Brain microvascular endothelial cell (primary cell): Measurements from ENCODE around the gene WDR86.

Source experiments
- DNase-seq: peaks from one replicate; pipeline ENCODE4 v3.0.0-alpha.2; 2020
- H3K27ac ChIP-seq: fragments of 250-450 bp; sonication (Bioruptor Pico); 2 replicates; pipeline ENCODE4 v1.5.1; 2020; ENCODE audit warnings: mild to moderate bottlenecking, moderate library complexity
- H3K27me3 ChIP-seq: fragments of 250-450 bp; sonication (Bioruptor Pico); replicated peaks from 2 replicates; pipeline ENCODE4 v1.5.1; 2020; ENCODE audit warnings: mild to moderate bottlenecking
- H3K36me3 ChIP-seq: fragments of 250-450 bp; sonication (Bioruptor Pico); replicated peaks from 2 replicates; pipeline ENCODE4 v1.5.1; 2020; ENCODE audit warnings: mild to moderate bottlenecking
- H3K4me3 ChIP-seq: 2 replicates; pipeline ENCODE4 v1.5.1; 2011; ENCODE audit warnings: low read depth, mild to moderate bottlenecking, control low read depth, low read length, moderate library complexity
- CTCF ChIP-seq: IDR thresholded peaks from 2 replicates; pipeline ENCODE4 v1.5.1; 2011; ENCODE audit warnings: low read depth, mild to moderate bottlenecking, moderate library complexity, low read length, control low read depth, inconsistent platforms; ENCODE audit errors: missing control alignments
- in situ Hi-C: cut with HindIII; loops from 2 replicates; pipeline ENCODE4 v1.10.0; 2017; ENCODE audit warnings: low sequenced_read_pairs, low pct_ligation_motif_present

The WDR86 gene

GRCh38 chr7:151454932-151455530, 45.2 kb upstream of the WDR86 start:
- no peak for DNase-seq
- no peaks in the 10 kb centered on the region for H3K36me3 ChIP-seq
- in situ Hi-C loops = no loop called here
- no peak overlapping the region for H3K4me3 ChIP-seq
- TF ChIP-seq CTCF = no peak
- no peaks in the 10 kb centered on the region for H3K27me3 ChIP-seq
- H3K27ac ChIP-seq = no peak overlapping the region

GRCh38 chr7:151454305-151454704, 44.5 kb upstream of the WDR86 start:
- no peak for DNase-seq
- no peak overlapping the region for H3K4me3 ChIP-seq
- in situ Hi-C loops = no loop called here
- H3K36me3 ChIP-seq = no peaks in the 10 kb centered on the region
- no peaks in the 10 kb centered on the region for H3K27me3 ChIP-seq
- H3K27ac ChIP-seq = no peak overlapping the region
- no peak for TF ChIP-seq CTCF

GRCh38 chr7:151453326-151453791, 43.5 kb upstream of the WDR86 start:
- Histone ChIP-seq H3K27me3 (no peaks in the 10 kb centered on the region), H3K36me3 (no peaks in the 10 kb centered on the region), H3K4me3 (no peak overlapping the region), H3K27ac (no peak overlapping the region)
- DNase-seq = no peak
- in situ Hi-C loops = no loop called here
- TF ChIP-seq CTCF = no peak

DNA sequence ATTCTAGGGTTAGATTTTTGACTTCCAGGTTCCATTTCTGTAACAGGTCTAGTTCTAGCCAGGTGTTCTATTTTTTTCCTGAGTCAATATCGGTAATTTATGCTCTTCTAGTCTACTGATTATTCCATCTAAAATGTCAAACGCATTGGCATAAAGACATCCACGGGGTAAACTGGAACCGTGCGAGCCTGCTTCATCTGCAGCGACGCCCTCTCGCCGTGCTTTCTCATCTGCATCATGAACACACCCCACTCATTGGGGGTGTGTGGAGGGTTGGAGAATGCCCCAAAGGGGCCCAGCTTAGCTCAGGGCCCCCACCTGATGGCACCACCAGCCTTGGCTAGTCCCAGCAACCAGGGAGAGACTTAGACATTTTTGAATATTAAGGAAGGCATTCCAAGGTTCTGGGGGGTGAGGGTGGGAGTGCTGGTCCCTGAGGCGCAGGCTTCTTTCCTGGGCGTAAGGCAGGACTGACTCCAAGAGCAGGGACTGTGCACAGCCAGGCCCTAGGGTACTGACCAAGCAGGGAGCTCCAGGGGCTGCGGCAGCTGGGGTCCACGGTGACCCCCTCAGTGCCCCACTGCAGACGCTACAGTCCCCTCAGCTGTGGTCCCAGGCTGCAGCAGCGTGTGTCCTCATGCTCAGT, 43.0 kb upstream of the WDR86 start:
- in situ Hi-C loops = no loop called here
- H3K27me3 ChIP-seq = no peaks in the 10 kb centered on the region
- TF ChIP-seq CTCF = no peak
- DNase-seq = no peak
- H3K27ac ChIP-seq = no peak overlapping the region
- no peak overlapping the region for H3K4me3 ChIP-seq
- no peaks in the 10 kb centered on the region for H3K36me3 ChIP-seq

DNA sequence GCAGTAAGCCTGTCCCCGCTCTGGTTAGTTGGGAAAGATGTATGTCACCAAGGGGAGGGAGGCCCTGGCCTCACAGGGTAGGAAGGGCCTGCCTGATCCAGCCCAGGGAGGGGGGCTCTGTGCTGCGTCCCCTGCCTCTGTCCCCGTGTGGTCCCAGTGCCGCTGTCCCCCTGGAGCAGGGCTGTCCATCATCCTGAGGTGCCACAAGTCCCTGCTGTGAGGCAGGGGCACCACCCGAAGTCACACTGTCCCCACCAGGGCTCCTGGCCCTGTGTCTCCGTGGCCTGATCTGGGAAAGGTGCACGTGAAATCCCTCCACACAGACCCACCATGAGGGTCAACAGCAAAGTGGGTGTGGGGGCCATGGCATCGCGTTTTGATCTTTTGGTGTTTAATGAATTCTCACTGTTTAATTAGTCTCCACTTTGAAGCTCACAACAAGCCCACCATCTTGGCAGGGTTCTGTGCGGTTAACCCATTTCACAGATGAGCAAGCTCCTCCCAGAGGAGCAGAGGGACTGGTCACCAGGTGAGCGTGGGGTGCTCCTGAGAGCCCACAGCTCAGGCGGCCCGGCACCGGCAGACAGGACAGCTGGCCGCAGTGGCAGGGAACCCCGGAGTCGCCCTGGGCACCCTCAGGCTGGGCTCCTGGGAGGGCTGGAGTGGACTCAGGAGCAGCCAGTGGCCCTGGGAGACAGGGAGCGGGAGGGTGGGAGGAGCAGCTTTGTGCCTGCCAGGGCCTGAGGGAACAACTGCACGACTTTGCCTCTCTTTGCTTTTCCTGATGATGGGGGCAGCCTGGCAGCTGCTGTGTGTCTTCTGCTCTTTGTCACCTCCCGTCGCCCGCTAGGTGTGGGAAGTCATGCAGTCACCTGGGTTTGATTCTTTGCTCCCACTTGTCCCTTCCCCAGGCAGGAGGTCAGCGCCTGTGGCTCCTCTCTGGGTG, 42.1 kb upstream of the WDR86 start:
- no peaks in the 10 kb centered on the region for H3K36me3 ChIP-seq
- DNase-seq = no peak
- TF ChIP-seq CTCF = no peak
- no peaks in the 10 kb centered on the region for H3K27me3 ChIP-seq
- in situ Hi-C loops = no loop called here
- no peak overlapping the region for H3K27ac ChIP-seq
- no peak overlapping the region for H3K4me3 ChIP-seq
